T1000 (cell line): Measurements from ENCODE around the gene SUPT4H1.

ENCODE experiments used
- DNase-seq: peaks from one replicate; lab custom pipeline; 2025; ENCODE audit warnings: mixed read lengths; lab: John Stamatoyannopoulos, UW

SUPT4H1 gene

DNA sequence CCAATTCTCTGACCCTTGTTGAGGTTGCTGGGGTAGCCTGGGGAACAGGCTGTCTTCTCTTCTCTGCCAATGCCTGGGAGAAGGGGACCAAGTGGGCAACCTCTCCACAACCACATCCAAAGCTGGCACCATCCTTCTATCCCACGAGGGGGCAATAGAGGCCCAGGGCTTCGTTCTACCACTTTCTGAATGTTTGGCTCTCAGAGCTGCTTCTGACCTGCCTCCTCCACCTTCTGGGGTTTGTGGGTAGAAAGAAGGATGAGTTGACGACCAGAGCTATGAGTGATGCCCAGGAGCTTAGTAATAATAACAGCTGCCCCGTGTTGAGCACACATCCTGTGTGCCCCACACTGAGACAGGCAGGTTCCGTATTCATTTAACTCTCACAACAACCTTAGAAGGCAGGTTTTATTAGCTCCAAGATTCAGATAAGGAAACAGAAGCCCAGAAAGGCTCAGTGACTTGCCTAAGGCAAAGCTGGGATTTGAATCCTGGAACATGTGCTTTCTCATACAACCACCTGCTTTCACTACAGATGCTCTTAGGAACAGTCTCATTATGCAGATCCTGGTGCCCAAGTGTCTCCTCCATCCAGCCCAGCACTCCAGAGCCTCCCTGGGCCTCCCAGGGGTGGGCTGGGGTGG lies 34.5 kb downstream of the SUPT4H1 start:
- no peak for DNase-seq

DNA sequence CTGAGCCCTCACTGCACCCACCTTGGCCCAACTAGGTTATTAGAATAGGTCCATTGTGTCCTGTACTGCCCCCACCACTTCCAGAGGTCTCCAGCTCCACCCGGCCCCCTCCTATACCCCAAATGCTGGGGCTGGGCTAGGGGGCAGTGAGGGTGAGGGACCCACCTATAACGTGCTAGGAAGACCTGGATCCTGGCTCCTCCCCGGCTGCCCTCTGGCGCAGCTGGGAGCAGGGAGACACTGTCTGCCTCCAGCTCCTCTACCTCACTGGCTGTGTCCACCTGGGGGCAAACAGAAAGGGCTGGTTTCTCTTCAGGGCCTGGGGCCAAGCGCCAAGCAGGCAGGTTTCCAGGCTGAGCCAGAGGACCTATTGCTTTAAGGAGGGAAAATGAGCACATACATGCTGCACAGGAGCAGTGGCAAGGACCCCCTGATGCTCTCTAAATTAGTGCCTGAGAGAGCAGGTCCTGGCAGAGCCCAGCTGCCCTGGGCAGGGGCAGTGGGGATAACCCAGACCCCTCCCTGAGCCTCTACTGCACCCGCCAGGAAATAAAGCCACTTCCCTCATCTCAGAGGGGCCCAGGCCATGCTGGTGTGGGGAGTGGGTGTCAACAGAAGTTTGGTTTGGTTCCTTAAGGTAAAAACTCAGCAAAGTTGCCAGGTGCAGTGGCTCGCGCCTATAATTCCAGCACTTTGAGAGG lies 35.6 kb downstream of the SUPT4H1 start:
- DNase-seq: no peak

DNA sequence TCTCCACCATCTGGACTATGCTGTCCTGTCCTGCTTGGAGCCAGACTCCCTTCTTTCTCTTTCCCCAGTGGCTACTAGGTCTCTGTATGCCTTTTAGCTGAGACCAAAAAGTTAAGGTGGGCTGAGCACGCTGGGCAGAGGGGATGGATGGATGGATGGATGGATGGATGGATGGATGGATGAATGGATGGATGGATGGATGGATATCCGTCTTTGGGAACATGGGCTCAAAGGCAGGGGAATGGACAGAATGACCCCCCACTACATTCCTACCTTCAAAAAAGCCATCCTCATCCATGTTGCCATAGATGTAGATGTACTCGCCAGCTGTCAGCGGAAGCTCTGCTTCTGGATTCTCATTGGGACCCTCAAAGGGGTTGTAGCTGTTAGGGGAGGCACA lies 36.3 kb downstream of the SUPT4H1 start:
- no peak for DNase-seq

DNA sequence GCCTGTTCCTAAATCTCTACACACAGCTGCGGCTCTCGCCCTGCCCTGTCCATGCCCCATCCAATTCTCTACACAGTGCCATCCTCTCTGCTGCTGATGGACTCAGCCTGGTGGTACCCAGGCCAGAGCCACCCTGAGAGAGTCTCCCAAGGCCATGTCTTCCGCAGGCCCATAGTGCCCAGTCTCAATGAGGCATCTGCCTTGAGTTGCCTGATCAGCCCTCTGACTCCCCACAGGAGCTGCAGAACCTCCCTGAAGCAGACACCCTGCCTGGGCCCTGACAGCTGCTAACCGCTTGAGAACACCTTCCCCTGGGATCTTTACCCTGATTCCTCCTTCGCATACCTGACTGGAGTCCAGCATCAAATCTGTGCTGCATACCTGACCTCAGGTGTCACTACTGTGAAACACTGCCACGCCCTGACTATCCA lies 36.7 kb downstream of the SUPT4H1 start:
- no peak for DNase-seq

DNA sequence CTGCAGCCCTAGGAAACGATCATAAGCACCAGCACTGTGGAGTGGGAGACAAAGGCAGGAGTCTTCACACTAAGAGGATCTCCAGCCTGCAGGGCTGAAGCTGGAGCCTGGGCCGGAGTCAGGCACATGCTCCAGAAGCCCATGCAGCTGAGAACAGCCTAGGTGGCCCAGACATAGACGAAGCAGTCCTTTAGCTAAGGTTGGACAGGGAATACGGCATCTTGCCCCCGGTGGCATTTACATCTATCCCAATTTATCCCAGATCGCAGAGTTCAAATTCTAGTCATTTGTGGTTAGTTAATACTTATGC lies 37.3 kb downstream of the SUPT4H1 start:
- DNase-seq: no peak

DNA sequence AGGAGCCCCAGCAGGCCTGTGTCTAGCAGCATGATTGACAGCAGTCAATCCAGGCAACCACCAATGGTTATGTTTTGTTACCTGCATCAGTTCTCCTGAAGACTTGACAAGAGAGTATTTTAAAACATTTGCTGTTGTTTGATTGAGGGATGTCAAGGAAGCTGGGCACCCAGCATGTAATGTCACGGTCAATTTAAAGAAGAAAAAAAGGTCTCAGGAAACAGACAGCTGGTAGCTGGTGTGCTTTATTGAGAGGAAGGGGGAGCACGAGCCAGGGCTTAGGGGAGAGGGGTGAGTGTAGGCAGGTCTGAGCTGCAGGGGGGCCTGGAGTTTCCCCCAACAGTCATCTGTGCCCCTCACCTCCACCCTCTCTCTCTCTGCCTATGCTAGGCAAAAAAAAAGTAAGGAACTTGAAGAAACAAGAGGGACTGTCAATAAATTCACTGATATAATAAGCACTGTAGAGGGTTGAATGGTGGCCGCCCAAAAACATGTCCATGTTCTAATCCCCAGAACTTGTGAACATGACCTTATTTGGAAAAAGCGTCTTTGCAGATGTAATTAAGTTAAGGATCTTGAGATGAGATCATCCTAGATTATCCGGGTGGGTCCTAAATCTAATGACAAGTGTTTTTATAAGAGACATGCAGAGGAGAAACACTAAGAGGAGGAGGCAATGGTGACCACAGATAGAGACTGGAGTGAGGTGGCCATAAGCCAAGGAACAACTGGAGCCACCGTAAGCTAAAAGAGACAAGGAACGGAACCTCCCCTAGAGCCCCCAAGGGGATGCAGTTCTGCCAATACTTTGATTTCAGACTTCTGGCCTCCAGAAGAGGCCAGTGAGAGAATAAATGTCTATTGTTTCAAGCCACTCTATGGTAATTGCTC lies 37.9 kb downstream of the SUPT4H1 start:
- DNase-seq: no peak

DNA sequence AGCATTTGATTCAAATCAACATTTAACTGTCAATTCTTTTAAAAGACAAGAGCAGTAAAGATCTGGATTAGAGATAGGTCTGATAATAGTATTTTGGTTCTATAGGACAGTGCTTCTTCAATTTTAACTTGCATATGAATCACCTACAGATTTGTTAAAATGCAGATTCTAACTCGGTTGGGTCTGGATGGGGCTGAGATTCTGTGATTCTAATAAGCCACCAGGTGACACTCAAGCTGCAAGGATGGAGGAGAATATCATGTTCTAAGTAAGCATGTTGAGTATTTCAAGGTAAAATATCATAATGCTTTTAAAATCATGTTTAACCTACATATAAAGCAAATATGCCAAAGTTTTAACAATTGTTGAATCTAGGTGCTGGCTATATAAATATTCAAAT lies 39.2 kb downstream of the SUPT4H1 start:
- DNase-seq: no peak

DNA sequence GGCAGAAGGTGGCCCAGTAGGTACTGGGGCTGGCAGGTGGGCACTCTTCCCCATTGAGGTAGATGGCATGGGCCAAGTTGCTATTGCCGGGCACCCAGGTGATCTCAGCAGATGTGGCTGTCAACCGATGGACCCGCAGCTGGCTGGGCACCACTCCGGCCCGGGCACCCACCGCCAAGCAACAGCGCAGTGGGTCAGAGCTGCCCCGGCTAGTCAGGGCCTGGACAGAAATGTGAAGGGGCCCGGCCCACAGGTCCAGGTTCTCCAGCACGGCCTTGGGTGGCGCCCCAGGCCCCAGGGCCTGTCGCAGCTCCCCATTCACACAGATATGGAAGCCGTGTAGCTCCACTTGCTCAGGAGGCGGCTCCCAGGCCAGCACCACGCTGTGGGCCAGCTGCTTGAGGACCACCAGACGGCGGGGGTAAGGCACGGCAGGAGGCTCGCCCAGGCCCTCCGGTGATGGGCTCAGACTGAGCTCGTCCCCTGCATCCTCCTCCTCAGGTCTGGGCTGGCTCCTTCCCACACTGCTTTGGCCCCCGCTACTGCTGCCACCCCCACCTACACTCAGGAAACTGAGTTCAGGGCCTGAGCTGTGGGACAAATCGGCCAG lies 39.9 kb downstream of the SUPT4H1 start:
- no peak for DNase-seq

DNA sequence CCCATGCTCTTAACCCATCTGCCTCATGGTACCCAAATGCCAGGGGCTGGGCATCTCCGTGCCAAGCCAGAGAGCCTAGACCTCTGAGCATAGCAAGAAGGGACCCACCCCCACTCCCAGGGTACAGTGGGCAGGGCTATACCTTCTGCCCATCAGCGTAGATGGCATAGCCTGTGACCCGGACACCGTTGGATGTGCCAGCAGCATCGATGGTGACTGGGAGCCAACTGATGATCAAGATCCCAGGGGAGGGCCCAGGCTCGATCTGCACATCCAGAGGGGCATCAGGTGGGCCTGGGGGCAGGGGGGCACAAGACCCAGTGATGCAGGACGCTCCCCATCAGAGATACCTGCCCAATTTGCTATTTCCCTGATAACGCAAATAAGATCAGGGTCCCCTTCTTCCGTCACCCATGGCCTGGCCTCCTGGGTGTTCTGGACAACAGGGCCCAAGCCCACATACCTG lies 40.5 kb downstream of the SUPT4H1 start:
- DNase-seq: no peak

DNA sequence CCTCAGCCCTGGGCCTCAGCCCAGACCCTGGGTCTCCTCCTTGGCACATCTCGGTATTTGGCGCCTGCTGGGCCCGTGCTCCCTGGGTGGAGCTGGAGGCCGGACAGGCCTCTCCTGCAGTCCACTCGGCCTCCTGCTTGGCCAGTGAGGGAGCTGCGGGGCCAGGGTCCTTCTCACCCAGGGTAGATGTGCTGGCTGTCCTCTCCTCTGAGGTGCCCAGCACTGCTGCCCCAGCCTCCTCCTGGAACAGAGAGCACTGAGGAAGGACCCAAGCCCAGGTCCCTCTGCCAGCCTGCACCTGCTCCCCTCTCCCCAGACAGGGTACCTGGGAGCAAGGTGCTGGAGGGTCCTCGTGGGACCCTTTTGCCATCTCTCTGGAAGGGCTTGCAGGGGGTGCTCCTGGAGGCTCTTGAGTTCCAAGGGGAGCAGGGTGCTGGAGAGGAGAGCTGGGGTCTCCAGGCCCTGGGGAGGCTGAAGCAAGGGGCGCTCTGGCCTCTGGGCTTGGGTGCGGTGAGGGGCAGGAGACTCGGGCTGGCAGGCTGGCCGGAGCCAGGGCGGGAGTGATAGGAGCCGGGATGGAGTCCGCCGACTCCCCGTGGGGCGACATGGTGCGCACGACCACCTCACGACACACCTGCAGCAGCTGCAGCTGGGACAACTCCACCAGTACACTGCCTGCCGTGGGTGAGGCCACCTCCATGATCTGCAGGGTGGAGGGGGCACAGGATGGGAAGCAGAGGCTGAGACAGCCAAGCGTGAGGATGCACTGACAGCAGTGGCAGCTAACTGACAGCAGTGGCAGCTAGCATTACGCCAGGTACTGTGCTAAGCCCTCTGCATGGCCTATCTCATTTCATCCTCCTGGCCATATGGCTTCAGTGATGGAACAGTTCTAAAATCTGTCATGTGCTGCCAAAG lies 41.2 kb downstream of the SUPT4H1 start:
- DNase-seq: no peak

DNA sequence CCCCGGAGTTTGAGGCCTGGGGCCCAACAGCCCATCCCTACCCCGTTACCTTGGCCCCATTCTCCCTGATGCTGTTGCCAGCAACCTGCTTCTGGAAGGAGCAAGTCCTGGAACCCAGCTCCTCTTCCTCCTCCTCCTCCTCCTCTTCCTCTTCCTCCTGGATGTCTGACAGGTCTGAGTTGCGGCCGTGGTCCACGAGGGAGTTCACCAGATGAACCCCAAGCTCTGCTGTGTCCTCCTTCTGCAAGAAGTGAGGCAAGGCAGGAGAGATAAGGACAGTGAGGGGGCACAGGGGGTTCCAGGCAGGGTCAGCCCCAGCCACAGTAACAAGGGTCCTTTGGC lies 42.1 kb downstream of the SUPT4H1 start:
- no peak for DNase-seq

DNA sequence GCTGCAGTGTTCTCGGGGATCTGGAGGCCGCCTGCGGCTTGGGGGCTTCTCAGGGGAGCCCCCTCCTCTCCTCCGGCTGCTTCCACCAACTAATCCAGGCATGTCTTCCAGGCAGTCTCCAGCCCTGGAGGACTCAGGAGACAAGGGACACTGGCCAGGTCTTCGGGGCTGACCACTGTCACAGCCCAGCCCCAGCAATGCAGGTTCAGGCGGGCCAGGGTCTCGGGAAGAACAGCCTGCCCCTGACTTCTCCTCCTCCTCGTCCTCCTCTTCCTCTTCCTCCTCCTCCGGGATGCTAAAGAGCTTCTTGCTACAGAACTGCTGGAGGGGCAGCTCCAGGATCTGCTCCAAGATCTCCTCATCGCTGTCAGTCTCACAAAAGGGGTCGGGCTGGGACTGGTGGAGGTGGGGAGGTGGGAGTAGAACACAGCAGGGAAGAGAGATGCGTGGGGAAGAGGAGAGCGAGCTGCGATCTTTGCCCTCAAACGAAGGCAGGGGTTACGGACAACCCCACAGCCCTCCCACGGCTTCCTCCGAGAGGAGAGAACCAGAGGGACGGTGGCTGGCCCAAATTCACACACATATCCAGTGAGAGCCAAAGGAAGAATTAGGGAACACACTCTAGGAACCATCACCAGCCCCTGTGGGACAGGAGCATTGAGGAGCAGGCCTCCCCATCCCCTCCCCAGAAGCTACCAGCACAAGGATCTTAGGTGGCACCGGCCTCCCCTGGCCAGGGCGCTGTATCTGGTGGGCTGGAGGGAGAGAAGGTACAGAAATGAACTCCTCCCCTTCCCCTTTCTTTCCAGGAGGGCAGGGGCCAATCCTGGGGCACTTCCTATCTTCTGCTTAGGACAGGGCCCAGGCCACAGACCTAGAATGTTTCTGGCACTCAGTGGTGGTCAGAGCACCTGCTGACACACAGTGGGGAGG lies 42.8 kb downstream of the SUPT4H1 start:
- DNase-seq: no peak

DNA sequence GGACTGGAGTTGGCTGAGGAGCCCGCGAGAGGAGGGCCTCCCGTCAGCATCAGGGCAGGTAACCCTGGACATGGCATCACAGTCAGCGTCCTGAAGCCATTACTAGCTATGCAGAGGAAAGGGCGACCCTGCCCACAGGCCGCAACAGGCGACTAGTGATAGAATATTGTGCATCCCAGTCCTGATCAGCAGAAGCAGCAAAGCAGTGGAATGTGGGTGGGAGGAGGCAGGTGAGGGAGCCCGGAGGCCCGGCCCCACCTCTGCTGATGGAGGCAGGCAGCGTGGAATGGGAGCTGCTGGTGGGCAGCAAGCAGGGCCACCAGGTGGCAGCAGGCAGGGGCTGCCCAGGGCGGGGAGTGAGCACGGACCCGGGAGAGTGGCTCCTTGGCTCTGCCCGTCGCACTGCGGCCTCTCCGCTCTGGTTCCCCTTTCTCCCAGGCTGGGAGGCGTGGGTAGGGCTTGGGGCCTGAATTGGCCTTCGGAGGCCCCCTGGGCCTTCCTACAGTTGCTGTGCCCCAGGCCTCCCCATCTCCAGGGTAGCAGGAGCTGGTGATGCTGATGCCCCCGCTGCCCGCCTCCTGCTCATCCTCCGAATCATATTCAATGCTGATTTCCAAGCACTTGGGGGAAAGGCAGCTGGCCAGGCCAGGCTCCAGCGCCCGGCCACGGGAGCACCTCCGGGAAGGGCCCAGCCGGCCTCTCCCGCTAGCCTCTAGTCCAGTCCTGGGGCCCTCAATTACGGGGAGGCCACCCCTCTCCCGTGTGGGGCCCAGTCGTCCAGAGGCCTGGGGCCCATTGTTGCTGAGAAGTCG lies 43.6 kb downstream of the SUPT4H1 start:
- no peak for DNase-seq

DNA sequence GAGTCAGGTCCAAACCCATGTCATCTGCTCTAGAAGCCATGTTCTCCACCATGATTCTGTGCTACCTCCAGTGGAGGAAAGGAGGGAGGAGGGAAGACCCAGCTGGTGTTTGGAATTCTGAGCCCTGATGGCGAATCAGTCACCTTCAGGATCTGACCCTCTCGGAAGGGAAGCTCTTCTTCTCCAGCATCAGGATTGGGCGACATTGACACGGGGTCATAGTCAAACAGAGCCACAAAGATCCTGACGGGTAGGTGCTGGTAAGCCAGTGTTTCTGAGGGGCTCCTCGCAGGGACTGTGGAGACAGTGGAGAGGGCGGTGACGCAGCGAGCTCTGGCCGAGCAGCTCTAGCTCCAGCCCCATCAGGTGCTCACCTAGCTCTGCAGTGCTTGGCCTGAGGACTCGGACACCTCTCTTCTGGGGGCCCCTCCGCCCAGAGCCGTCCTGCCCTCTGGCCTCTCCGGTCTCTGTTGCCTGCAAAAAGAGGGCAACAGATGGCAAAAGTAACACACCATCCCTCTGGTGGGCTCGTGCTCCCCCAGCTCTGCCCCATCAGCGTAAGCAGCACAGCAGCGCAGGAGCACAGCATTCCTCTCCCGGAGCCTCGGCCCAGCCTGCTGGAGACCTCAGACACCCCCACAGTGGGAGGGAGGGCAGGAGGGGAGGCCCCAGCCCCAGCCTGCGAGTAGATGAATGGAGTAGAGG lies 44.4 kb downstream of the SUPT4H1 start:
- DNase-seq: no peak

DNA sequence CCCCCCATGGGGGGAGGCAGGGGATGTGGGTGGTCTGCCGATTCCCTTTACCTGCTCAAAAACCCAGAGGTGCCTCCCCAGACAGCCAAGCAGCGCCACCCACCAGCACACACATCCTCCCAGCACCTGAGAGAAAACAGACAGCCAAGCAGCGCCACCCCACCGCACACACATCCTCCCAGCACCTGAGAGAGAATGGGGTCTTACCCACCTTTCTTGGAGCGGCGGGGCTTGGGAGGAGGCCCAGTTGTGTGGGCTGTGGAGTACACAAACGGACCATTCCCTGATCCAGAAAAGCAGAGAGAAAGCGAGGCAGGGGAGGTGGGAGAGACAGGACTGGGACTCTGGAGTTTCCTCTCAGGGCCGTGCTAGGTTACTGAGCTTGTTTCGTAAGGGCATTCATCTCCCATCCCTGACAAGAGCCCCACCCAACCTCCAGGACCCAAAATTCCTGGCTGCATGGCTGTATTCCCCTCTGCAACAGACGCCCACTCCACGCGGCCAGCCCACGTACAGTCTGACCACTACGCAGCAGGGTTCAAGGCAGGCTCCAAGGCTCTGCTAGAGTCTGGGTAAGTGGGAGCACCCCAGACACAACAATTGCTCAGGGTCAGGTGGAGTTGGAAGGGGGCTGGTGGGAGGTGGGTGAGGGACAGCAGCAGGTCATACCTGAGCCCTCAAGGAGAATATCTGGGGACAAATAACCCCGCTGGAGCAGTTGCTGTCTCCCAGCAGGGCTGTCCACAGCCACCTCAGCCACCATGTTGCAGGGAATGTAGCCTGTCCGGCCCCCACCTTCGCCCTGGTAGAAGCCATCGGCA lies 45.7 kb downstream of the SUPT4H1 start:
- no peak for DNase-seq

DNA sequence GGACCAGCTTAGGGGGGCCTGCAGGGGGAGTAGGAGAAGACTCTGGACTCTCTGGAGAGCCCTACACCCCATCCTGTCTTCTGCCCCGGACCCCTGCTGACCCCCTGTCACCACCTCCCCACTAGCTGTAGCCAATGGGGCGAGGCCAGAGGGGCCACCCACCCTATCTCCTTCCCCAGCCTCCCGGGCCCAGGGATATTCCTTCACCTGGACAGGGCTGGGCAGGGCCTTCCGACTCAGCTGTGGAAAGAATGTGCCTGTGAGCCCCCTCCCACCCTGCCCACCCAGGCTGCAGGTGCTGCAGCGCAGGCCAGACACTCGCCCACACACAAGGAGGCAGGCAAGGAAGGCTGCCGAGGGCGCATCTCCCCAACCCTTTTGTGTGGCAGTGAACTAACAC lies 46.4 kb downstream of the SUPT4H1 start:
- no peak for DNase-seq

DNA sequence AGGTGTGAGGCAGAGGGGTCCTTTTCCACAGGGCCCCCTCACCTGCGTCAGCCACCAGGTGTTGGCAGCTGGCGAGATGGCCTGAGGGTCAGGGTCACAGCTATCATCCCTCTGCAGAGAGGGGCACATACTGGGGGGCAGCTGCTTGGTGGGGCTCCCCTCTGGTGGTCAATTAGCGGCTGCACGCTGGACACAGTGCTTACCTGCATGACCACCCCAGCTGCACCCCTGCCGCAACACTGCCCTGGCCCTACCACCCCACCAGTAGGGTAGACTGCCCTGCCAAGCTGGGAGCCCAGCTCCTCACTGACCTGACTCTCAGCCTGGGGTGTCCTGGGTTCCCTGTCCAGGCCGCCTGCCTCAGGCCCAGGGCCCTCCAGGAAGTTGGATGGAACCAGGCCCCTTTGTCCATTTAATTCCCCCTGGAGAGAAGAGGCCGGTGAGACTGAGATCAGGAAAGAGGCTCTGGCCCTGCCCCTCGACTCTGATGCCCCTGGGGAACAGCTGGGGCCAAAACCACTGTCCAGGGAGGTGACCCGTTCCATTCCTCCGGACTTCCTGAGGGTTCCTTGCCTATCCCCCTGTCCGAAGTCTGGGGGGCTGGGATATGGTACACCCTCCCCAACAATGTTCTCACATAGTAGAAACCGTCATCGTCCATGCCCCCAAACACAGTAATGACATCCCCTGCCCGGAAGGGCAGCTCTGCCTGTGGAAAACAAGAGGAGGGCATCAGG lies 47.1 kb downstream of the SUPT4H1 start:
- peak; percentile 3 for DNase-seq
